Trophoblast cell (in vitro differentiated cells and primary cell): ENCODE results near the gene C6orf62.

Experiments used
- DNase-seq, 2 donors: peaks; one replicate each; pipeline ENCODE4 v3.0.0-alpha.2; 2016
- H2AFZ ChIP-seq: 2 replicates; pipeline ENCODE4 v1.6.1; 2013; ENCODE audit warnings: low read length, moderate library complexity, mild to moderate bottlenecking; ENCODE audit not compliant: insufficient read depth, poor library complexity
- H2AK5ac ChIP-seq: 2 replicates; pipeline ENCODE4 v1.6.1; 2013; ENCODE audit warnings: mild to moderate bottlenecking, low read length
- H2BK120ac ChIP-seq: 2 replicates; pipeline ENCODE4 v1.6.1; 2013; ENCODE audit warnings: low read length, mild to moderate bottlenecking, moderate library complexity; ENCODE audit not compliant: insufficient read depth, poor library complexity
- H2BK12ac ChIP-seq: 2 replicates; pipeline ENCODE4 v1.6.1; 2013; ENCODE audit warnings: mild to moderate bottlenecking, low read length, moderate library complexity
- H2BK5ac ChIP-seq: 2 replicates; pipeline ENCODE4 v1.6.1; 2013; ENCODE audit warnings: low read length, low read depth, moderate library complexity, mild to moderate bottlenecking; ENCODE audit not compliant: poor library complexity
- H3K14ac ChIP-seq: 2 replicates; pipeline ENCODE4 v1.6.1; 2013; ENCODE audit warnings: mild to moderate bottlenecking, low read length
- H3K18ac ChIP-seq: 2 replicates; pipeline ENCODE4 v1.6.1; 2013; ENCODE audit warnings: mild to moderate bottlenecking, low read length
- H3K23ac ChIP-seq: 2 replicates; pipeline ENCODE4 v1.6.1; 2013; ENCODE audit warnings: low read length
- H3K27ac ChIP-seq: 2 replicates; pipeline ENCODE4 v1.5.1; 2013; ENCODE audit warnings: low read depth, mild to moderate bottlenecking, inconsistent platforms, low read length, moderate library complexity
- H3K27me3 ChIP-seq: 2 replicates; pipeline ENCODE4 v1.6.1; 2013; ENCODE audit warnings: inconsistent platforms, mild to moderate bottlenecking, low read length, moderate library complexity; ENCODE audit not compliant: insufficient read depth
- H3K36me3 ChIP-seq, 2 experiments: 1 replicate in 1 of 2; 2 replicates in 1 of 2; pipeline ENCODE4 v1.6.1; 2013; ENCODE audit warnings: low read length in 2 of 2, mild to moderate bottlenecking in 2 of 2, moderate library complexity in 1 of 2; ENCODE audit not compliant: insufficient read depth in 2 of 2, control insufficient read depth in 1 of 2
- H3K4ac ChIP-seq: 2 replicates; pipeline ENCODE4 v1.6.1; 2013; ENCODE audit warnings: low read depth, mild to moderate bottlenecking, low read length, moderate library complexity
- H3K4me1 ChIP-seq, 2 experiments: 1 replicate in 1 of 2; 2 replicates in 1 of 2; pipeline ENCODE4 v1.6.1; 2013; ENCODE audit warnings: low read length in 2 of 2, mild to moderate bottlenecking in 2 of 2, moderate library complexity in 1 of 2; ENCODE audit not compliant: insufficient read depth in 2 of 2, control insufficient read depth in 1 of 2
- H3K4me2 ChIP-seq: 2 replicates; pipeline ENCODE4 v1.6.1; 2013; ENCODE audit warnings: inconsistent platforms, mild to moderate bottlenecking, low read length, moderate library complexity
- H3K4me3 ChIP-seq: 2 replicates; pipeline ENCODE4 v1.5.1; 2013; ENCODE audit warnings: mild to moderate bottlenecking, low read depth, low read length, inconsistent platforms
- H3K79me1 ChIP-seq: one replicate; pipeline ENCODE4 v1.6.1; 2013; ENCODE audit warnings: low read length
- H3K79me2 ChIP-seq: 2 replicates; pipeline ENCODE4 v1.6.1; 2013; ENCODE audit warnings: low read length, mild to moderate bottlenecking; ENCODE audit not compliant: control insufficient read depth, insufficient read depth, poor library complexity
- H3K9ac ChIP-seq: 2 replicates; pipeline ENCODE4 v1.6.1; 2013; ENCODE audit warnings: mild to moderate bottlenecking, low read length
- H3K9me3 ChIP-seq: 2 replicates; pipeline ENCODE4 v1.6.1; 2013; ENCODE audit warnings: low read depth, mild to moderate bottlenecking, control low read depth, inconsistent platforms, low read length; ENCODE audit not compliant: insufficient read depth
- H4K12ac ChIP-seq: 2 replicates; pipeline ENCODE4 v1.6.1; 2013; ENCODE audit warnings: low read depth, mild to moderate bottlenecking, low read length, moderate library complexity
- H4K8ac ChIP-seq: 2 replicates; pipeline ENCODE4 v1.6.1; 2013; ENCODE audit warnings: low read depth, mild to moderate bottlenecking, low read length, moderate library complexity
- H4K91ac ChIP-seq: one replicate; pipeline ENCODE4 v1.6.1; 2013; ENCODE audit warnings: low read depth, mild to moderate bottlenecking, low read length, moderate library complexity
- WGBS: extraction: QIAGEN DNeasy Blood & Tissue Kit; methylation state at CpG from one replicate; pipeline ENCODE4 v1.1.7; 2013; ENCODE audit warnings: missing lambda C conversion rate; ENCODE audit not compliant: insufficient read length, insufficient coverage; ENCODE audit errors: extremely low coverage; 5-methylcytosine and 5-hydroxymethylcytosine counted together

Gene C6orf62

DNA sequence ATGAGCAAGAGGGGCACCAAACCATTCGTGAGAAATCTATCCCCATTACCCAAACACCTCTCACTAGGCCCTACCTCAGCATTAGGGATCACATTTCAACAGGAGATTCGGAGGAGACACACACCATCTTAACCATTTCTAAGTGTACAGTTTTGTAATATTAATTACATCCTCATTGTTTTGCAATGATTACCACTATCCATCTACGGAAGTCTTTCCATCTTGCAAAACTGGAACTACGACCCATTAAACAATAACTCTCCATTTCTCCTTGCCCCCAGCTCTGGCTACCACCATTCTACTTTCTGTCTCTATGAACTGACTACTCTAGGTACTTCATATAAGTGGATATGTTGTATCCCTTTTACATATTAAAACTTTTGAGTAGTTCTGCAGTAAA, 32.0 kb downstream of the C6orf62 start:
- Histone ChIP-seq H3K27ac (no peak overlapping the region), H4K8ac (no peak overlapping the region), H3K79me2 (no peaks in the 10 kb centered on the region), H3K4ac (no peak overlapping the region), H2AFZ (no peak overlapping the region), H4K91ac (no peak overlapping the region), H3K18ac (no peak overlapping the region), H2BK120ac (no peak overlapping the region), H3K14ac (no peak overlapping the region), H3K79me1 (no peaks in the 10 kb centered on the region), H3K23ac (no peak overlapping the region), H3K27me3 (no peaks in the 10 kb centered on the region), H3K4me3 (no peak overlapping the region), H2AK5ac (no peak overlapping the region), H4K12ac (no peak overlapping the region), H2BK12ac (no peak overlapping the region), H2BK5ac (no peak overlapping the region), H3K4me2 (no peak overlapping the region), H3K4me1 (no peaks in the 10 kb centered on the region), H3K9me3 (no peaks in the 10 kb centered on the region), H3K36me3 (no peaks in the 10 kb centered on the region), H3K9ac (no peak overlapping the region)
- WGBS, result no CpG with 5 or more reads among the region's 4 CpGs
- peak in 1 of 2 donors; percentile 63 for DNase-seq

DNA sequence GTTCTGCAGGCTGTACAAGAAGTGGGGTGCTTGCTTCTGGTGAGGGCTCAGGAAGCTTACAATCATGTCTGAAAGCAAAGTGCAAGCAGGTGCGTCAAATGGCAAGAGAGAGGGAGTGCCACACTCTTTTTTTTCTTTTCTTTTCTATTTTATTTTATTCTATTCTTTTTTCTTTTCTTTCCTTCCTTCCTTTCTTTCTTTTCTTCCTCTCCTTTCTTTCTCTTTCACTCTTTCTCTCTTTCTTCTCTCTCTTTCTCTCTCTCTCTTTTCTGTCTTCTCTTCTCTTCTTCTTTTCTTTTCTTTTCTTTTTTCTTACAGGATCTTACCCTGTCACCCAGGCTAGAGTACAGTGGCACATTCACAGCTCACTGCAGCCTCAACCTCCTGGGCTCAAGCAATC, 32.5 kb downstream of the C6orf62 start:
- no peak overlapping the region for H3K4me2 ChIP-seq
- no peak overlapping the region for H2AK5ac ChIP-seq
- no peak overlapping the region for H4K12ac ChIP-seq
- no peak overlapping the region for H2BK120ac ChIP-seq
- no peak overlapping the region for H2BK5ac ChIP-seq
- no peaks in the 10 kb centered on the region for H3K27me3 ChIP-seq
- no peak overlapping the region for H3K23ac ChIP-seq
- no peaks in the 10 kb centered on the region for H3K9me3 ChIP-seq
- H3K4me3 ChIP-seq, result no peak overlapping the region
- no CpG with 5 or more reads among the region's 1 CpG for WGBS
- no peaks in the 10 kb centered on the region for H3K79me1 ChIP-seq
- no peak overlapping the region for H4K8ac ChIP-seq
- H3K9ac ChIP-seq, result no peak overlapping the region
- no peak overlapping the region for H2BK12ac ChIP-seq
- H3K27ac ChIP-seq, result no peak overlapping the region
- H2AFZ ChIP-seq, result no peak overlapping the region
- no peak overlapping the region for H3K18ac ChIP-seq
- no peaks in the 10 kb centered on the region for H3K4me1 ChIP-seq
- no peak for DNase-seq
- H3K36me3 ChIP-seq, result no peaks in the 10 kb centered on the region
- no peak overlapping the region for H3K4ac ChIP-seq
- H3K79me2 ChIP-seq, result no peaks in the 10 kb centered on the region
- H3K14ac ChIP-seq, result no peak overlapping the region
- H4K91ac ChIP-seq, result no peak overlapping the region

DNA sequence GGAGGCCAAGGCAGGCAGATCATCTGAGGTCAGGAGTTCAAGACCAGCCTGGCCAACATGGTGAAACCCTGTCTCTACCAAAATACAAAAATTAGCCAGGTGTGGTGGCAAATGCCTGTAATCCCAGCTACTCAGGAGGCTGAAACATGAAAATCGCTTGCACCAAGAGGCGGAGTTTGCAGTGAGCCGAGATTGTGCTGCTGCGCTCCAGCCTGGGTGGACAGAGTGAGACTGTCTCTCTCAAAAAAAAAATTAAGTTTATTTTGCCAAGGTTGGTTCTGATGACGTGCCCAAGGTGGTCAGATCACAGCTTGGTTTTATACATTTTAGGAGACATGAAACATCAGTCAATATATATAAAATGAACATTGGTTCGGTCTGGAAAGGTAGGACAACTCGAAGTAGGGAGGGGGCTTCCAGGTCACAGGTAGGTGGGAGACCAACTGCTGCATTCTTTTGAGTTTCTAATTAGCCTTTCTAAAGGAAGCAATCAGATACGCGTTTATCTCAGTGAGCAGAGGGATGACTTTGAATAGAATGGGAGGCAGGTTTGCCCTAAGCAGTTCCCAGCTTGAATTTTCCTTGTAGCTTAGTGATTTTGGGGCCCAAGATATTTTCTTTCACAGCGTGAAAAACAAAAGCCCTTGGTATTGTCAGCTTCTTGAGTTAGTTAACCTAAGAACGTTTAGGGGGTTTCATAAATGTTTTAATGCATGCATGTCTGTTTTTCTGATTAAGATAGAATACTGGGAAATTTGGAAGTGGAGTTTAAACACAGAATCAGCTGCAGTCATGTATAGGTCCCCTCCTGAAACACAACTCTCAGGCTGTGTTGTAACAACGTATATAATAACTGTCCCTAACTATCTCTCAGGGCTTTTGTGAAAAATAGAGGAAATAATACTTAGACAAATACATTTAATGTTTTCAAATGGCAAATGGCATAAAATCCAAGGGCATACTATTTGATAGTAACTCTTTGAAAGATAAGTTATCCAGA, 35.4 kb downstream of the C6orf62 start:
- no peak overlapping the region for H2BK120ac ChIP-seq
- no peak overlapping the region for H4K91ac ChIP-seq
- H3K36me3 ChIP-seq, result no peaks in the 10 kb centered on the region
- no peaks in the 10 kb centered on the region for H3K4me1 ChIP-seq
- no peak overlapping the region for H3K27ac ChIP-seq
- no peak overlapping the region for H2AFZ ChIP-seq
- H3K9me3 ChIP-seq, result no peaks in the 10 kb centered on the region
- no CpG with 5 or more reads among the region's 12 CpGs for WGBS
- no peak overlapping the region for H2BK5ac ChIP-seq
- no peak overlapping the region for H3K23ac ChIP-seq
- no peaks in the 10 kb centered on the region for H3K79me2 ChIP-seq
- no peak overlapping the region for H3K9ac ChIP-seq
- H3K14ac ChIP-seq, result no peak overlapping the region
- H3K18ac ChIP-seq, result no peak overlapping the region
- no peak overlapping the region for H4K12ac ChIP-seq
- H3K4ac ChIP-seq, result no peak overlapping the region
- DNase-seq, result no peak
- H3K27me3 ChIP-seq, result no peaks in the 10 kb centered on the region
- H4K8ac ChIP-seq, result no peak overlapping the region
- no peak overlapping the region for H3K4me2 ChIP-seq
- H2BK12ac ChIP-seq, result no peak overlapping the region
- H3K79me1 ChIP-seq, result no peaks in the 10 kb centered on the region
- H2AK5ac ChIP-seq, result no peak overlapping the region
- no peak overlapping the region for H3K4me3 ChIP-seq

DNA sequence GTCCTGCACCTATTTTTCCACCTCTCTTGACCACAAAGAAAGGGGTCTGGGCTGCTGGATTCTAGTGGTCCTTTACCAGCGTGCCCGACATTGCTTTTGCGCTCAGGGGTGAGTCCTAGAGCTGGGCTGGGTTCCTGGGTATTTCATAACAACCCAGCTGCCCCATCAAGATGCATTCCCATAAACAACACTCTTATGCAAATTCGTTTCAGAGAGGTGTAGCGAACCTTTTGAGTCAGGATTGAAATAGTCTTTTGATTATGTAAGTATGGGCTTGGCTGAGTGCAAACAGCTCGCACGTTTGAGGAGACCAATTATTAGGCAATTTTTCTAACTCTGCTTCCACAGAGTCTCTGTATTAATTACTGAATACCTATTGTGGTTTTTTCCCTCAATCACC, 38.4 kb downstream of the C6orf62 start:
- Histone ChIP-seq H3K14ac (no peak overlapping the region), H3K9me3 (no peaks in the 10 kb centered on the region), H3K27ac (no peak overlapping the region), H4K91ac (no peak overlapping the region), H4K8ac (no peak overlapping the region), H3K9ac (no peak overlapping the region), H2AFZ (no peak overlapping the region), H3K18ac (no peak overlapping the region), H2BK12ac (no peak overlapping the region), H2BK5ac (no peak overlapping the region), H3K4me1 (no peaks in the 10 kb centered on the region), H3K23ac (no peak overlapping the region), H4K12ac (no peak overlapping the region), H3K79me1 (no peaks in the 10 kb centered on the region), H3K4ac (no peak overlapping the region), H2AK5ac (no peak overlapping the region), H2BK120ac (no peak overlapping the region), H3K36me3 (no peaks in the 10 kb centered on the region), H3K79me2 (no peaks in the 10 kb centered on the region), H3K4me3 (no peak overlapping the region), H3K27me3 (no peaks in the 10 kb centered on the region), H3K4me2 (no peak overlapping the region)
- no CpG with 5 or more reads among the region's 7 CpGs for WGBS
- DNase-seq, result no peak
